Stimulated activated CD8-positive, alpha-beta memory T cell treated with anti-CD3 and anti-CD28 coated beads, Interleukin-7, amount 100 ng/mL, for 48 hours (primary cell): ENCODE results near the gene SHISAL2A.

Source experiments
- DNase-seq, 2 donors: peaks; one replicate each; pipeline ENCODE4 v3.0.0-alpha.2; 2020; ENCODE audit warnings: low read depth in 1 of 2; ENCODE audit errors: extremely low read depth in 1 of 2

The SHISAL2A gene

DNA sequence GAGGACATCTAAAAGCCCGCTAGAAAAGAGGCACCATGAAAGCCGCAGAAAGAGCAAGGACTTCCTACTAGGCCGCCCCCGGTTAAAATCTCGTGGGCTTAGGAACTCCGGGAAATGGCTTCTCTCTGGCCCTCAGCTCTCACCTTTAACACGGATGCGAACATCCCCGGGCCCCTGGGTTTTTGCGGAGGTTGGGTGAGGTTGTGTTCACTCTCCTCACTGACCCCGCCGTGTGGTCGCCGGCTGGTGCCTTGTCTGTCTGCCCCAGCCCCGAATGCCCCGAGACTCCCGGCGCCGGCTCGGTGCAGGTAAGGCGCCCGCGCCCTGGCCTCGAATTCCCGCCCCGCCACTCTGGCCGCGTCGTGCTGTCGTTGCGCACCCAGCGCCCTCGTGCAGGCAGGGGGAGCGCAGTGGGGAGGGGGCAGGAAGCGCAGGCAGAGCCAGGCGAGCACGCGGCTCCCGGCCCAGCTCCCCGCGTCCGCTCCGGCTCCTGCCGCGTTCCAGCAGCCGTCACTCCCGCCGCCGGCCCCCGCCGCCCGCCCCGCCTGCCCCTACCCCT is at the start of gene SHISAL2A:
Gene SHISAL2A (plus strand): TSS at position 437 of the 559 bp plus-strand sequence. CDS start 326 bp downstream, outside the sequence.
- peak in 1 of 2 donors; percentile 37 for DNase-seq

DNA sequence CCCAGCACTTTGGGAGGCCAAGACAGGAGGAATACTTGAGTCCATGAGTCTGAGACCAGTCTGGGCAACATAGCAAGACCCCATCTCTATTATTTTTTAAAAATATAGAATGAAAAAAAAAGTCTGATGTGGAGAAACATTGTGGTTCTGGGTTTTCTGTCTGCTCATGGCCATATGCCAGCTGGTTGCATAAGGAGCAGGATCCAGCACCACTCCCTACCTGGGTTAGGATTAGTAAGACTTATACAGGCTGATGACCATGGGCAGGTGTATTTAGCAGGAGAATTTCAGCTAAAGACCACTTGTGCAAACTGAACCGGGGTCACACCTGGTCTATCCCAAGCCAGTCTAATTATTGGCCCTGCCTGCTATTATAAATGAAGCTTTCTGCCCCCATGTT is 47.5 kb upstream of the SHISAL2A start:
- DNase-seq: no peak

DNA sequence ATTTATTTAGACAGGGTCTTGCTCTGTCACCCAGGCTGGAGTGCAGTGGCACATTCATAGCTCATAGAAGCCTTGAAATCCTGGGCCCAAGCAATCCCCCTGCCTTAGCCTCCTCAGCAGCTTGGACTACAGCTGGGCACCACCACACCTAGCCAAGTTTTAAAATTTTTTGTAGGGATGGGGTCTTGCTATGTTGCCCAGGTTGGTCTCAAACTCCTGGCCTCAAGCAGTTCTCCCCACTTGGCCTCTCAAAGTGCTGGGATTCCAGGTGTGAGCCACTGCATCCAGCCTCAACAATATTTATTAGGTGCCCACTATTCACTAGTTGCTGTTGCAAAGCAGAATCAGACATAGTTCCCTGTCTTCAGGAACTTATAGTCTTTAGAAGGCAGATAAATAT is 44.9 kb upstream of the SHISAL2A start:
- DNase-seq: no peak

DNA sequence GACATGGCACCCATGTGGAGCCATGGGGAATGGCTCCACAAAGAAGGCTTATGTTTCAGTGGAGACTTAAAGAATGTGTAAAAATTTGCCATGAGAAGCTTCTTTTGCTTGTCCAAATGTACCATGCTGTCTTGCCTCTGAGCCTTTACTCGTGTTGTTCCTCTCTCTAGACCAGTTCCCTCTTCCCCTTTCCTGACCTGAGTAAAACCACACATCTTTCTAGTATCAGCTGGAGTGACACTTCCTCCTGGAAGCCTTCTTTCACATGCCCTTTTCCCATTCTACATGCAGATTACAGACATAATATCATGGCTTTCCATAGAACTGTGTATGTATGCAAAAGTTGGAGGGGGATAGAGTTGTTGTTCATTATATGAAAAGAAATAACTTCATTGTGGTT is 44.4 kb upstream of the SHISAL2A start:
- no peak for DNase-seq

DNA sequence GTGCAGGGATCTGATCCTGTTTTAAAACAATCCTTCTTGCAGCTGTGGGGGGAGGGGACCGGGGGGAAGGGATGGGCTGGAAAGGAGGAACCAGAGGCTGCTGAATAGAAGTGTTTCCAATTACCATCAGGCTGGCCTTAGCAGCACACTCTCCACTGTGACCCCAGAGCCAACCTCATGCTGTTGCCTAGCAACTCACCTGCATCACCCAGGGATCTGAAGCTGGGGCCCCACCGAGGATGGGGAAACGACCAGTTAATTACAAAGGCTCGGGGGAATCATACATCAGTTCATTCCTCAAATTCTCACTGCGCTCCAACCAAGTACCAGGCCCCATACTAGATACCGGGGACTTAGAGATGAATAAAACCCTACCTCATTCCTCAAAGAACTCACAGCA is 42.7 kb upstream of the SHISAL2A start:
- no peak for DNase-seq

DNA sequence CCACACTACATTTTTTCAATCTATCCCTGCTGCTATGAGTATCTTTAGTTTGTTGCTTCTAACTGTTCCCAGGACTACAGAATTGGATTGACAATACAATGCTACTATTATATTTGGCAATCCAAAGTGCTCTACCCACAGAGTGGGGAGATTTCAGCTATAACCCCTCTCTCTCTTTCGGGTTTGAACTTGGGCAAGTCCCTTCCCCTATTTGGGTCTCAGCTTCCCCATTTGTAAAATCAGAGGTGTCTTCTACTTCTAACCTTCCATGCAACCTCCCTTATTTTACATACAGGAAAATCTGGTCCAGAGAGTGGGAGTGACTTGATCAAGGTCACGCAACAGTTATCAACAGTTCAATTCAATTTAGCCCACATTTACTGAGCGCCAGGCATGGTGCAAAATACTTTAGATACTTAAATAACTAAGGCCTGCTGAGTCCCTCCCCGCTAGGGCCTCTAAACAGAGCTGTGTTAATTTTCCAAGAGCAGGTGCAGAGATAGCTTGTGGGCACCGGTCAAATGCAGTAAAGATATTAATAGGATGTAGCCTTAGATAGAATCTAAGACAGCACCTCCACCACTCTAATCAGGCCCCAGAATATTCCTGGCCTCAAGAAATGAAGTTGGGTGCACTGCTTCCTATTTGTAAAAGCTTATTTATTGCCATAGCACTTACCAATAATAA is 40.2 kb upstream of the SHISAL2A start:
- DNase-seq: no peak

DNA sequence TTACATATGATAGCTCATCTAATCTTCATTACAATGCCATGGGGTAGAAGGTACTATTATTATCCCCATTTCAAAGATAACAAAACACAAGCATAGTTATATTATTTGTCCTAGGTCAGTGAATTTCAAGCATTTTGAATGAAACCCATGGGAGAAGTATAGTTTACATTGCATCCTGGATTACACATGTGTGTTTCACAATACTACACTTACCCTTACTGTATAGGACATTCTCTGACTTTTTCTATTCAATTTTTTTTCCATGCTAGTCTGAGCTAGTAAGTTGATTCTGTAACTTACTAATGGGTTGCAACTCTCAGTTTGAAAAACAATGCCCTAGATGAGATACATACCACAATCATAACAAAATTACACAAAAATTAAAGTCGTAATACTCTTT is 39.5 kb upstream of the SHISAL2A start:
- DNase-seq: no peak

DNA sequence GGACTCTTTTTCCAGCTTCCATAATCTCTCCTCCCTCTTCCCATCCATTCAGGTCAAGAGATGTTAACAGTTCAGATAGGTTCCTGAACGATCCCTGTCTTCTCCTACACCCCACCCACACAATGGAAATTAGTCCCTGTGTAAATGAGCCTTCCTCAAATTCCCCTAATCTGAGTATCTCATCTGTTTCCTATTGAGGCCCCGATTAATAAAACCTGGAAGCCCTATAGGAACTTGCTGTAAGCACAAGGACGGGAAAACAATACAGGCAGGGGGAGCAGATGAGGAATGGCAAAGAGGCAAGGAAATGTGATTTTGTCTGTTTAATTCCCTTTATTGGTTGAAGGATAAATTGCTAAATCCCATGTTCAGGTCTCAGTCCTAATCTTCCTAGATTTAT is 37.9 kb upstream of the SHISAL2A start:
- no peak for DNase-seq

DNA sequence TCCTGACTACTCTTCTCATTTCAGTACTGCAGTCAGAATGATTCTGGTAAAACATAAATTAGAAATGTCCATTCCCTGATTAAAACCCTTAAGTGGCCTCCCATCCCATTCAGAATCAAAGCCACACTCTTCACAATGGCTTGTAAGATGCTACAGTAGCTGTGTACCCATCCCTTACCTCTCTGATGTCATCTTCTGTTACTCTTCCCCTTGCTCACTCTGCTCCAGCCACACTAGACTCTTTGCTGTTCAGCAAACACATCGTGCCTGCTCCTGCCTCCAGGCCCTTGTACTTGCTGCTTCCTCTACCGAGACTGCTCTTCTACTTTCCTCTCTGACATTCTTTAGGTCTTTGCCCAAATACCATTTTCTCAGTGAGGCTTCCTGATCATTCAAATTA is 35.1 kb upstream of the SHISAL2A start:
- no peak for DNase-seq

DNA sequence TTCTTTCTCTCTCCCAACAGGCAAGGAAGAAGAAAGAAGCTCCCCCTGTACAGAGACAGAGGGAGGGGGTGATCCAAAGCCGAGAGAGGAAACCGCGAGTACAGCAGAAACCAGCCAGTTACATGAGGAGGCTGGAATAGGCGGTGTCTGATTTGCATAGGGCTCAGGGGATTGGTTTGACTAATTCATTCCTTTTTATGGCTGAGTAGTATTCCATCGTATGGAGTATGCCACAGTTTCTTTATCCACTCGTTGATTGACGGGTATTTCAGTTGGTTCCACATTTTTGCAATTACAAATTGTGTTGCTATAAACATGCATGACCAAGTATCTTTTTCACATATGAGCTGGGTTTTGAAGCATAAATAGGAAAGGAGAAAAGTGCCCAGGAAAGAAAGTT is 34.2 kb upstream of the SHISAL2A start:
- no peak for DNase-seq

DNA sequence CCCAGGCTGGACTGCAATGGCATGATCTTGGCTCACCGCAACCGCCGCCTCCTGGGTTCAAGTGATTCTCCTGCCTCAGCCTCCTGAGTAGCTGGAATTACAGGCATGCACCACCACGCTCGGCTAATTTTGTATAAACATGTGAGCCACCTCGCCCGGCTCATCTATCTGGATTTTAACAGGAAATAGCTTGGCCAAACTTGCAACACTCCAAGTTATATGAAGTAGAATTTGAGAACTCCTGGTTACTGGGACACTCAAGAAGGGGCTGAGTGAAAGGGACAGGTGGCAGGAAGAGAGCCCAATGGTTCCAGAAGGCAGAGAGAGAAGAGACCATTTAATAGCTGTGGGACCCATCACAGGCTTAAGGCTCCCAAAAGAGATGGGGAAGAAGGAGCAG is 33.7 kb upstream of the SHISAL2A start:
- no peak for DNase-seq

DNA sequence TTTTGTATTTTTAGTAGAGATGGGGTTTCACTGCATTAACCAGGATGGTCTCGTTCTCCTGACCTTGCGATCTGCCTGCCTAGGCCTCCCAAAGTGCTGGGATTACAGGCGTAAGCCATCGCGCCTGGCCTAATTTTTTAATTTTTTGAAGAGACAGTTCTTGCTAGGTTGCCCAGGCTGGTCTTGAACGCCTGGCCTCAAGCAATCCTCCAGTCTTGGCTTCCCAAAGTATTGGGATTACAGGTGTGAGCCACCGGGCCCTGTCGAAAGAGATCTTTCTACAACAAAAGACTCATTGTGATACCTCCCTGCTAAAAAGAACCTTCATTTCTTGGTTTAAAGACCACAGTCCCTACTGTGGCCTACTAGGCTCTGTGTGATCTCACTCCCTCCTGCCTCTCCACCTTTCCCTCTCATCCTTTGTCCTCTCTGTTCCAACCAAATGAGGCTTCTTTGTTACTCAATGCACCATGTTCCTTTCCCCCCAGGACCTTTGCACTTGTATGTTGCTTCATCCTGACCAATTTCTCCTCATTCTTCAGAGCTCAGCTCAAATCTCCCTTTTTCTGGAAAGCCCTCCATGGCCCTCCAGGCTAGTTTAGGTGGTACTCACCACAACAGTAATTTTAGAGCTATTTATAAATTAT is 32.3 kb upstream of the SHISAL2A start:
- no peak for DNase-seq

DNA sequence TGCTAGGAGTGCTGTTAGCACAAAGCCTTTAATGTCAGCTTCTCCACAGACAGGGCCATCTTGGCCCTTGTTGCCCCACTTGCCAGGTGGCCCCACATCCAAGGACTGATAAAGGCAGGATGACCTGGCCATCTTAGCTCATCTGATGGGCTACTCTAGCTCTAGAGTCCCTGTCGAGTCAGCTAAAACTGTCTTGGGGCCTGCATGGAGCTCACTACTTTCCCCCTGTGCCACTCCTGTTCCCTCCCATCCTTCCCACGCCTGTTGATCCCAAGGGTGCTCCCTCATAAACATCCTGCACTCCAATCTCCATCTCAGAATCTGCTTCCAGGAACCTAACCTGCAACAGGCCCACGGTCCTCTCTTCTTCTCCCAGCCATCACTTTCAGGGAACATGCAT is 31.4 kb upstream of the SHISAL2A start:
- no peak for DNase-seq

DNA sequence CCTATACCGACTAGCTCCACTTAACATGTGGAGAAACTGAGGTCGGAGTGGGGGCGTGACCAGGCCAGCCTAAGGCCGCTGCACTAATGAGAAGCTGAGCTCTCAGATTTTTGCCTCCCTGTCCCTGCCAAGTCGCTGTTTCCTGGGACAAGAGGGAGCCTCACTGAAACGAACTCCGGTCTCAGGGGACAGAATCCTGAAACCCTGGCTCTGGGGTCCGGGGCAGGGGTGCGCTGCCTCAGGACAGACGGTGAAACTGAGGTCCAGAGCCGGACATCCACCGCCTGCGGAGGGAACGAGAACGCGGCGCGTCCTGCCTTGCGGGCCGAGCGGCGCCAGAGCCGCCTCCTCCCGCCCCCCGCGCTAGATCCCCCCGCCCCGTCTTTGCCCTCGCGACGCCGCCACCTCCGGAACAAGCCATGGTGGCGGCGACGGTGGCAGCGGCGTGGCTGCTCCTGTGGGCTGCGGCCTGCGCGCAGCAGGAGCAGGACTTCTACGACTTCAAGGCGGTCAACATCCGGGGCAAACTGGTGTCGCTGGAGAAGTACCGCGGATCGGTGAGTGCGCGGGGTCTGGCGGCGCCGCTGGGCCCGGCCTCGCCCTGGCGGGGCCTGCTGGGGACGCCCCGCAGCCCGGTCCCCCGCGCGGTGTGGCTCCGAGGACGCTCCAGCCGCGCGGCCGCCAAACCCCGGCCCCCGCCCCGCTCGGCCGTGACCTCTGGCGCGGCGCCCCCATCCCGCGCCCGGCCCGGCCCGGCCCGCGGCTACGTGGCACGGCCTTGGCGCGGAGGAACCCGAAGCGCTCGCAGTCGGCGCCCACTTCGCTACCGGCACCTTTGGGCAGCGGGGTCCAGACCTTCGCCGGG is 30.7 kb upstream of the SHISAL2A start, which contains the start of gene GPX7:
Gene GPX7 (plus strand): TSS at position 381 of the 865 bp plus-strand sequence. CDS start 39 bp downstream, at position 420.
- peak; percentile 16 to 17 for DNase-seq

DNA sequence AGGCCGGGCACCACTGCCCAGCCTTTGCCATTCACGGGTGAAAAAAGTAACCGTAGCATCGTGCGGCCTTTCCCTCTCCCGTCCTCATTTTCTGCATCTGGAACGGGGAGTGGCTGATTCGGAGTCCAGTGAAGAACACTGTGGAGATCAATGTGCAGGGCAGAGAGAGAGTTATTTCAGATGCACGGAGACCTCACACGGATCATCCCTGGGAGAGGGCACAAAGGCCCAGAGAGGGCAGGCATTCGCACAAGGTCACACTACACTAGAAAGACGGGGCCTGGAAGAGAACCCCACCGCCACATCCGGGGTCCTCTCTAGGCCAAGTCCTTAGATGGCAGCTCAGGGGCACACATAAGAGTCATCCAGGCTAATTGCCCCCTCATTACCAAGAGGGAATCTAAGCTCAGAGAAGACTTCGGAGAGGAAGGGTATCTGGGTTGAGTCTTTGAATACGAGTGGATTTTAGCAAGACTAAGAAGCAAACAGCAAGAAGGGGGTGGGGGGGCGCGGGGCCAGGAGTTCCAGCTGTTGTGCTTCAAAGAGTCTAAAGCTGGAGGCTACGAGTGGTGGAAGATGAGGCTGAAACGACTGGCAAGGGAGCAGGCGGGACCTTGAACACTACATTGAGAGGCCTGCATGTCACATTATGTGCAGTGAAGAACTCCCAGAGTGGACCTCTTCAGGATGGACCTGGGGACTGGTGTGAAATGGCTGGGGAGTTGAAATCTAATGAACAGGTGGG is 29.9 kb upstream of the SHISAL2A start:
- DNase-seq: peak in 1 of 2 donors; percentile 8

DNA sequence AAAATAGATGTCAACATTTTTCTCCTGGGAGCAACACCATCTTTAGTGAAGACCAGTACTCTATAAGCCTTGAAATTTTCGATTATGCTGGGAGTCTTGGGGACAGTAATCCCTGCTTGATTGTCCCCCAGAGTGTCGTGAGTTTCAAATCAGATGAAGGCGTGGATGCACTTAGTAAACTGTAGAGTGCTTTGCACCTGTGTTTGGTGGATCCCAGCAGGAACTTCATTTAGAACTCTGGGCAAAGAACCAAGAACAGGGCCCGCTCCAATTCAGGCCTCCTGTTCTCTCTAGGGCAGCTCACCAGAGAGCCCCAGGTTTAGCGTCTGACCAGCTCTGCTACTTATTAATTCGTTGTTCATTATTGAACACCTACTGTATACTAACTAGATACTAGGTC is 29.3 kb upstream of the SHISAL2A start:
- DNase-seq: no peak

DNA sequence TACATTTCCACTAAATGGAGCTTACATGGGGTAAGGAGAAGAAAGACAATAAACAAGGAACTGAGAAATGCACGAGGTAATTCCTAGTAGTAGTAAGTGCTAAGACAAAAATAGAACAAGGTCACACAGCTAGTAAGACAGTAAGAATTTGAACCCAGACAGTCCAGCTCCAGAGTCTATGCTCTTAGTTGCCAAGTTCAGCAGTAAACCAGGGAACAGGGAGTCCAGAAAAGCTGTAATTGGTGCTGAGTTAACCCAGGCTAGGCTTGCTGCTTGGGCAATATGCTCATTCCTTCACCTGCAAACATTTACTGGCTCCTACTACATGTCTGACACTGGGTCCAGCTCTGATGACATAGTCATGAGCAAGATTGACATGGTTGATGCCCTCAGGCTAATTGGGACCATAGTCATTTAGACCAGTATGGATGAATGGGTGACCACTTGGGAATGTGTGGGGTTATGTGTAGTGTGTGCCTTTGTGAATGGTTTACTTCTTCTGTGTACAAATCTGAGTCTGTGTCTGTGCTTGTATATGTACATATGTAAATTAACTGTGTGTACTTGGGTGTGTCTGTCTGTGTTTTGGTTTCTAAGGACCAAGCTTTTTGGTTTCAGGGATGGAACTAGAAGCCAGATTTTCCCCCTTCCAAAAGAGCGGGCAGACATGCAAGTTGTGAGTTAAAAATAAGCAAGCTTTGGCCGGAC is 28.8 kb upstream of the SHISAL2A start:
- DNase-seq: no peak

DNA sequence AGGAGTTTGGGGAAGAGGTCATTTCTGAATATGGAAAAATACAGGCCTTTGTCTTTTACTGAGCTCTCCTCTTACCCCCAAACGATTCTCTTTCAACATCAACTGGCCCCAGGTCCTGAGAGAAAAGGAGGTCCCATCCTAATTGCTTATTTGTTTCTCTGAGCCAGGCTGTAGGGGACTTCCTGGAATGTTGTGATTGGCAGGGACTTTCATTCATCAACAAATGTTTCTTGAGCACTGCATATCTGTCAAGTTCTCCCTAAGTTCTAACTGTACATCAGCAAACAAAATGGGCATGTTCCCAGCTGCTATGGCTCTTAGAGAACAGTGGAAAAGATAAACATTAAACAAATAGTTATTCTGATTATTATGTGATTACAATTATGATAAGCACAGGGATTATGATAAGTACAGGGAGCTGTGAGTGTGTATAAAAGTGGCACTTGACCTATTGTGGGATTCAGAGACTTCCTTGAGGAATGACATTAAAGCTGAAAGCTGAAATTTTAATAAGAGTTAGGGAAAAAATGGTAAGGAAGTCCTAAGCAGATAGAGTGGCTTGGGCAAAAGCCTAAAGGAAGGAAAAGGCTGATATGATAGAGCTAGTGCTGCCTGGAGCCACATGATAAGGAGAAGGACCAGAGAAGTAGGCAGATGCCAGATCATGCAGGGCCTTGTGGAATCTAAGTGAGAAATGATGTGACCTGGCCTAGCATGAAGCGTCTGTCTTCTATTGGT is 19.2 kb upstream of the SHISAL2A start:
- no peak for DNase-seq

DNA sequence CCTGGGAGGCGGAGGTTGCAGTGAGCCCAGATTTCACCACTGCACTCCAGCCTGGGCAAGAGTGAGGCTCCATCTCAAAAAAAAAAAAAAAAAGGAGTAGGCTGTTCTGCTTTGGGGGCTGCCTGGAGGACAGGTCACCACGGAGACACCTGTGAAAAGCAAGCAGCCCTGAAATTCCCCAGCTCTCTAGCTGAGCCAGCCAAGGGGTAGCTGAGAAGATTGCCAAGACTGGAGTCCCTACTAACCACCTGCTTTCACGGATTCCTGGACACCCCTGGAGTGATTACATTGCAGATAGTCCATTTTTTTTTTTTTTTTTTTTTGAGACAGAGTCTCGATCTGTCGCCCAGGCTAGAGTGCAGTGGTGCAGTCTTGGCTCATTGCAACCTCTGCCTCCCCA is 18.3 kb upstream of the SHISAL2A start:
- DNase-seq: no peak
